LNCAP (cell line): ENCODE measurements around the gene GRK2.
A peak's percentile ranks its signal among the peaks of the same experiment; 100 is the strongest.

Experiments used
- CTCF ChIP-seq: fragments of 450-650 bp; IDR thresholded peaks from 2 replicates; pipeline ENCODE4 v1.5.1; 2017; ENCODE audit warnings: mild to moderate bottlenecking

The GRK2 gene

GRCh38 chr11:67256477-67257135 lies 9.7 kb upstream of the GRK2 start:
- no peak for TF ChIP-seq CTCF

GRCh38 chr11:67260406-67260805 lies 5.9 kb upstream of the GRK2 start:
- TF ChIP-seq CTCF: no peak

GRCh38 chr11:67261640-67261945 lies 4.7 kb upstream of the GRK2 start:
- TF ChIP-seq CTCF: no peak

- TF ChIP-seq CTCF: no peak
These were observed 4.2 kb upstream of the GRK2 start for GRCh38 chr11:67261946-67262681.

- TF ChIP-seq CTCF: peak; percentile 94
These were observed 3.3 kb upstream of the GRK2 start for GRCh38 chr11:67262731-67263675.

GRCh38 chr11:67264260-67264659 lies 2.0 kb upstream of the GRK2 start:
- TF ChIP-seq CTCF: no peak

GRCh38 chr11:67264877-67265632 lies 1.2 kb upstream of the GRK2 start:
- TF ChIP-seq CTCF: no peak
